GM18909 (cell line): ENCODE measurements around the gene IDH2.
"Not testable (repeated sequence)": the region's sequence is repeated elsewhere in the genome, so short reads cannot be mapped to it uniquely, and the experiment has no call there.

ENCODE experiments used
- ATAC-seq: cut with Tn5 transposase; IDR thresholded peaks from one replicate; pipeline ENCODE4 v1.9.1; 2021; ENCODE audit warnings: mild to moderate bottlenecking; ENCODE audit not compliant: unreplicated experiment, poor library complexity

Gene IDH2

GRCh38 chr15:90101969-90102890 lies at the start of gene IDH2:
TSS of gene IDH2 (minus strand) at chr15:90102468. CDS start at chr15:90102390, 78 bp downstream.
- ATAC-seq = peak; percentile 66

GRCh38 chr15:90150551-90150950 lies 48.3 kb upstream of the IDH2 start:
- ATAC-seq = not testable (repeated sequence)

GRCh38 chr15:90149609-90150340 lies 47.5 kb upstream of the IDH2 start:
- ATAC-seq = no peak

- ATAC-seq = not testable (repeated sequence)
Measured at GRCh38 chr15:90146198-90146761, 44.0 kb upstream of the IDH2 start.

GRCh38 chr15:90145761-90146160 lies 43.5 kb upstream of the IDH2 start:
- no peak for ATAC-seq

GRCh38 chr15:90145259-90145658 lies 43.0 kb upstream of the IDH2 start:
- ATAC-seq = no peak

- peak; percentile 53 for ATAC-seq
Measured at GRCh38 chr15:90143166-90143655, 40.9 kb upstream of the IDH2 start.

GRCh38 chr15:90142216-90143165 lies 40.2 kb upstream of the IDH2 start:
- ATAC-seq = no peak

GRCh38 chr15:90141646-90142045 lies 39.4 kb upstream of the IDH2 start:
- ATAC-seq = no peak

GRCh38 chr15:90139549-90139948 lies 37.3 kb upstream of the IDH2 start:
- ATAC-seq = not testable (repeated sequence)

GRCh38 chr15:90138071-90138833 lies 36.0 kb upstream of the IDH2 start:
- ATAC-seq = no peak

GRCh38 chr15:90132437-90132836 lies 30.2 kb upstream of the IDH2 start:
- no peak for ATAC-seq

GRCh38 chr15:90131848-90132247 lies 29.6 kb upstream of the IDH2 start:
- no peak for ATAC-seq

GRCh38 chr15:90130291-90130690 lies 28.0 kb upstream of the IDH2 start:
- ATAC-seq = no peak

- no peak for ATAC-seq
Measured at GRCh38 chr15:90126596-90127435, 24.5 kb upstream of the IDH2 start.

GRCh38 chr15:90126022-90126421 lies 23.8 kb upstream of the IDH2 start:
- no peak for ATAC-seq

- ATAC-seq = no peak
Measured at GRCh38 chr15:90124507-90124906, 22.2 kb upstream of the IDH2 start.

GRCh38 chr15:90121086-90121485 lies 18.8 kb upstream of the IDH2 start:
- ATAC-seq = no peak
